Duodenal mucosa (tissue), 2 donors: ENCODE data around the gene AZIN2.
"Not testable (repeated sequence)": the region's sequence is repeated elsewhere in the genome, so short reads cannot be mapped to it uniquely, and the experiment has no call there.

Experiments
- H3K27ac ChIP-seq: one replicate; pipeline ENCODE4 v1.7.0; 2013; ENCODE audit warnings: low read depth, low read length
- H3K27me3 ChIP-seq, 2 donors: one replicate each; pipeline ENCODE4 v1.7.0; 2013; ENCODE audit warnings: low read length in 2 of 2, control low read depth in 1 of 2; ENCODE audit not compliant: insufficient read depth in 2 of 2, control insufficient read depth in 1 of 2
- H3K36me3 ChIP-seq, 2 donors: one replicate each; pipeline ENCODE4 v1.7.0; 2013; ENCODE audit warnings: low read length in 2 of 2, control low read depth in 1 of 2; ENCODE audit not compliant: insufficient read depth in 2 of 2, control insufficient read depth in 1 of 2
- H3K4me1 ChIP-seq, 2 donors: one replicate each; pipeline ENCODE4 v1.7.0; 2013; ENCODE audit warnings: low read length in 2 of 2, control low read depth in 1 of 2; ENCODE audit not compliant: insufficient read depth in 2 of 2, control insufficient read depth in 1 of 2
- H3K4me3 ChIP-seq, 2 donors: one replicate each; pipeline ENCODE4 v1.7.0; 2013; ENCODE audit warnings: low read length in 2 of 2, low read depth in 1 of 2
- H3K9ac ChIP-seq, 2 donors: one replicate each; pipeline ENCODE4 v1.7.0; 2013; ENCODE audit warnings: low read length in 2 of 2, low read depth in 1 of 2
- H3K9me3 ChIP-seq, 2 donors: one replicate each; pipeline ENCODE4 v1.7.0; 2013; ENCODE audit warnings: low read length in 2 of 2, control low read depth in 1 of 2; ENCODE audit not compliant: control insufficient read depth in 1 of 2

AZIN2 gene

DNA sequence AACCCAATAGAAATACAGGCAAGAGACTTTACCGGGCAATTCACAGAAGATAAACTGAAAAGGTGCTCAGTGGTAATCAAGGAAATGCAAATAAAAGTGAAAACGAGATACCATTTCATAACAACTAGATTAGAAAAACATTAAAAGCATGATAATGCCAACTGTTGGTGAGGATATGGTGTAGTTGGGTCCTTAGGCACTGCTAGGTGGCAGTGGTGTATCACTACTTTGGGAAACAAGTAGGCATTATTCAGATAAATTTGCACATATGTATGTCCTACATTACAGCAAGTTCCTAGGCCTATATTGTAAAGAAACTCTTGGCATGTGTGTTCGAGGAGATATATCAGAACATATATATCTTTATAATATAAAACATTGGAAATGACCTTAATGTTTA, 31.0 kb downstream of the AZIN2 start:
- Histone ChIP-seq H3K36me3 (no peaks in the 10 kb centered on the region), H3K4me1 (no peaks in the 10 kb centered on the region), H3K27me3 (no peaks in the 10 kb centered on the region), H3K9me3 (no peaks in the 10 kb centered on the region), H3K27ac (no peak overlapping the region), H3K9ac (no peak overlapping the region), H3K4me3 (no peak overlapping the region)

DNA sequence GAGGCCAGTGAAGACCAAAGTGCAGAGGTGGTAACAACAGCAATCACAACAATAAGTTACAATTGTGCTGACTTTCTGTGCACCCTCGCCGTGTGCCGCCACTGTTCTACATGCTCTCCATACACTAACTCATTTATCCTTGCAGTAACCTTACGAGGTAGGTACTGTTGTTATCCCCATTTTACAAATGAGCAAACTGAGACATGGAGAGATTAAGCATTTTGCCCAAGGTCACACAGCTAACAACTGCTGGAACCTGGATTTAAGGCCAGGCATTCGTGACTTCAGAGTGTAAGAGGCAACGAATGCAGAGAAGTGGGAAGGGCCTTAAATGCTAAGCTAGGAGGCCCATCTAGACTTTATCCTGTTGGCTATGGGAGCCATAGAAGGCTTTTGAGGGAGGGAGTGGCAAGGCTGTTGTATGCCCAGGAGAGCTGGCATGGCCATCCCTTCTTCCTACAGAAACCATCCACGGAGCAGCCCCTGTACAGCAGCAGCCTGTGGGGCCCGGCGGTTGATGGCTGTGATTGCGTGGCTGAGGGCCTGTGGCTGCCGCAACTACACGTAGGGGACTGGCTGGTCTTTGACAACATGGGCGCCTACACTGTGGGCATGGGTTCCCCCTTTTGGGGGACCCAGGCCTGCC, 36.6 kb downstream of the AZIN2 start:
- Histone ChIP-seq H3K27ac (no peak overlapping the region), H3K36me3 (no peaks in the 10 kb centered on the region), H3K4me3 (no peak overlapping the region), H3K4me1 (no peaks in the 10 kb centered on the region), H3K27me3 (no peaks in the 10 kb centered on the region), H3K9me3 (no peaks in the 10 kb centered on the region), H3K9ac (no peak overlapping the region)

DNA sequence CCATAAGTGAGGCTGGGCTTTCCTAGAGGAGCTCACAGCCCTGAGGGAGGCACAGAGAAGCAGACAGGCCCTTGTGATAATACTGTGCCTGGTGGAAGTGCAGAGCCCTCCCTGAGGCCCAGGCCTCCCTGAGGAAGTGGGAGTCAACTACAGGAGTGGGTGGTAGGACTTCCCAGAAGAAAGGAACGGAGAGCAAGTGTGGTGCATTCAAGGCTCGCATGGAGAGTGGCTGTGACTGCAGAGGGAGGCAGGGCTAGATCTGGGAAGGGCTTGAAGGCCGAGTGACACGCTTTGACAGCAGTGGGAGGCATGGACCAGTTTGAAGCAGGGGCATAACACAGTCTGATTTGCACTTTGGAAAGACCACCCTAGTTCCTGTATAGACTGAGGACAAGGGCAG, 37.3 kb downstream of the AZIN2 start:
- H3K4me3 ChIP-seq, result no peak overlapping the region
- no peaks in the 10 kb centered on the region for H3K9me3 ChIP-seq
- H3K4me1 ChIP-seq, result no peaks in the 10 kb centered on the region
- no peaks in the 10 kb centered on the region for H3K36me3 ChIP-seq
- no peaks in the 10 kb centered on the region for H3K27me3 ChIP-seq
- no peak overlapping the region for H3K27ac ChIP-seq
- H3K9ac ChIP-seq, result no peak overlapping the region

DNA sequence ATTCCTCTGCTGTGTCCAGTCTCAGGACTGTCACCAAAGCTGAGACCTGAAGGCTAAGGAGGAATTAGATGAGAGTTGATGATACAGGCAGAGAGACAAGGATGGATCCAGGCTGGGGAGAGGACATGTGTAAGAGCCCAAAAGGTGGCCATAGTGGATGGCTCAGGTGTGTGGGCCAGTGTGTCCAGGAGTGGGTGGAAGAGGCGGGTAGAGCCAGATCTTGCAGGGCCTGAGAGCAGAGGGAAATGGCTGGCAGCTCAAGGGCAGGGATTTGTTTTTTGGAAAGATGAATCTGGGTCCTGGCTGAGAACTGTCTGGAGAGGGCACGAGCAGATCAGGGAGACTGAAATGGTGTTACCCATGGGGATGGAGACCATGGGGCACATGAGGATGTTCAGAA, 38.1 kb downstream of the AZIN2 start:
- Histone ChIP-seq H3K36me3 (no peaks in the 10 kb centered on the region), H3K9me3 (no peaks in the 10 kb centered on the region), H3K4me1 (no peaks in the 10 kb centered on the region), H3K27ac (no peak overlapping the region), H3K4me3 (no peak overlapping the region), H3K27me3 (no peaks in the 10 kb centered on the region), H3K9ac (no peak overlapping the region)

DNA sequence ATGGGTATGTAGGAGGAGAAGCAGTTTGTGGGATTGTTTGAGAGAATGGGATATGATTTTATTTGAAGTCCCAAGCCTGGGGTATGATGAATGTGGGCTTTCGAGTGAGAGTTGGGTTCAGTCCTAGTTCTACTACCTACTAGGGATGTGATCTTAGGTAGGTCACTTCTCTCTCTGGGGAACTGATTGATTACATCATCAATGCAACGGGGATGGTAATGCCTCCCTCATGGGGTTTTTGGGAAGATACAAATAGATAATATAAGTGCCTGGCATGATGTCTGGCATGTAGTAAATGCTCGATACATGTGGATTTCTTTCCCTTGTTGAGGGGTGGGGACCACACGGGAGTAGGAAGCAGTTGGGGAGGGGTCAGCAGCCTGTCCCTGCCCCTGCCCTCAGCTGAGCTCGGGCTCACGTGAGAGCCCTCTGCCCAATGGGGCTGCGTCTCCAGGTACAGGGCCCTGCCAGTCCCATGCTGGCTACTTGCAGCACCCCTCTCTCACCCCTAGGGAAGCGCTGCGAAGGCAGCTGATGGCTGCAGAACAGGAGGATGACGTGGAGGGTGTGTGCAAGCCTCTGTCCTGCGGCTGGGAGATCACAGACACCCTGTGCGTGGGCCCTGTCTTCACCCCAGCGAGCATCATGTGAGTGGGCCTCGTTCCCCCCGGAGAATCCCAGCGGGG, 38.7 kb downstream of the AZIN2 start:
- Histone ChIP-seq H3K36me3 (no peaks in the 10 kb centered on the region), H3K27ac (no peak overlapping the region), H3K9me3 (no peaks in the 10 kb centered on the region), H3K27me3 (no peaks in the 10 kb centered on the region), H3K9ac (no peak overlapping the region), H3K4me1 (no peaks in the 10 kb centered on the region), H3K4me3 (no peak overlapping the region)

DNA sequence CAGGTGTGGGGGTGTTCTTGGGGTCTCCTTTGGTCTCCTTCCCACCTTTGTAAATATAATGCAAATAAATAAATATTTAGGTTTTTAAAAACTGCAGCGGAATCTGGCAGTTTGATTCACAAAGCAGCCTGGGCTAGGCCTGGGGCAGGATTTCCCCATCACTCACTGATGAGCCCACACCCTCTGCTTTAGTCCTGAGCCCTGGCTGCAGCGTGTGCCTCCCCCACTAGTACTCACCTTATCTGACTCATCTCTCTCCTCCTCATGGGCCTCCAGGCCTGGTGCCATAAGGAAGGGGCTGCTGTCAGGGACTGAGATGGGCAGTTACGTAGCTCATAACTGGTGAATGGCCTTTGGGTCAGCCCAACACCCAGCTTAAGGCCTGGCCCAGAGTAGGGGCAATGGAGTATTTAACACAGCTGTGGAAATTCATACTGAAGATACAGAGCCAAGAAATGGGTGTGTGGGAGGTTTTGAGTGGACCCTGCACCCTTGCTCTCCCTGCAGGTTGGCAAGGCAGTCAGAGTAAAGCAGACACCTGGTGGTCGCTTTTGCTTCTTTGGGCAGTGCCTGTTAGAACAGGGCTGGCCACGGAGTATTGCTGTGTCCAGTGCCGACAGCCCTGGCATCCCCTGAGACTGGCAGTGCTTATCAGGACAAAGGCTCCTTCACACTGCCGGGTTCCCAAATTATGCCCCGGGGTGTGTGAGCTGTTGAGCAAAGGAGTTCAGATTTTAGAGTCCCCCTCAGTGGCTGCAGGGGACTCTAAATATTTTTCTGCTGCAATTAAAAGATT, 39.7 kb downstream of the AZIN2 start:
- no peak overlapping the region for H3K27ac ChIP-seq
- H3K9me3 ChIP-seq, result no peaks in the 10 kb centered on the region
- H3K36me3 ChIP-seq, result no peaks in the 10 kb centered on the region
- no peaks in the 10 kb centered on the region for H3K4me1 ChIP-seq
- no peak overlapping the region for H3K9ac ChIP-seq
- no peaks in the 10 kb centered on the region for H3K27me3 ChIP-seq
- no peak overlapping the region for H3K4me3 ChIP-seq

DNA sequence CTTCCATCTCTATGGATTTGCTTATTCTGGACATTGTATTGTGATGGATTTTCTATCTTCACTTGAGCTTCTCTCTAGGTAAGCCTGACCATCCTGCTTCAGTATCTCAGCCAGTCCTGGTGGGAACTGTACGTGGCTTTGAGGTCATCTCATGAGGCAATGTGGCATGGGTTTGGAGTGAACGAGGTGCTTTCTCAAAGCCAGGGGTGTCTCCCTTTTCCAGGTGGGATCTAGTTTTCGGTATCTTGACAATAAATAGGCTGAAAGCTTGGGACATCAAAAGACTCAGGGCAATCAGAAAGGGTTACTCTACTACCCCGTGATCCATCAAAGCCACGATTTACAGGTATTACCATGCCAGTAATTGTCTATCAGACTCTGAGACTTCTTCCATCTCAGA, 40.8 kb downstream of the AZIN2 start:
- H3K4me1 ChIP-seq, result peaks cover 7 to 11% of the 10 kb centered on the region in 2 donors
- no peaks in the 10 kb centered on the region for H3K9me3 ChIP-seq
- H3K36me3 ChIP-seq, result no peaks in the 10 kb centered on the region
- no peak overlapping the region for H3K27ac ChIP-seq
- H3K4me3 ChIP-seq, result no peak overlapping the region
- no peaks in the 10 kb centered on the region for H3K27me3 ChIP-seq
- no peak overlapping the region for H3K9ac ChIP-seq

DNA sequence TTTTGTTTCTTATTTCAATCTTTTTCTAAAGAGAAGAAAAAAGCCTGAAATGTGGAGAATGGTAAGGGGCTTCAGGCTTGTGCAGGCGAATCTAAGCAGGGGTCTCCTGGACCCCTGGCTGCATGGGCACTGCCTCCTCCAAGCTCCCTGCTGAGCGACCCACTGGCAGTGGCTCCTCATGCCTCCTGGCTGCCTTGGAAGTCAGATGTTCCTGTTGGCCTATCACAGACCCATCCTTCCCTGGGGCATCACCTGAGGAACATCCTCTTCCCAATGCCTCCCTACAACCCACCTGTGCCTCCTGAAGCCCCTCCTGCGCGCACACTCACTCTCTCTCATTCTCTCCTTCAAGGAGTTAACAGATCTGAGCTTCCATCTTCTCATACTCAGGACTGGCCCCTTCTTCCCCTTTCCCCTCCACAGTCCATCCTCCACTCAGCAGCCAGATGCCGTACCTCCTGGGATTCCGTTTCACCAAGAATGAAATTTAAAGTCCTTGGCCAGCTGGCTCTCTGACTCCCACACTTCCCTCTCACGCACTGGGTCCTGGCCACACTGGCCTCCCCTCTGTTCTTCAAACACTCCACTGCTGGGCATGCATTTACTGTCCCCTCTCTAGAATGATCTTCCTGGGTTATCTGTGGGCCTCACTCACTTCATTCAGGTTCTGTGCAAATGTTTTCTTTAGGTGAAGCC, 41.7 kb downstream of the AZIN2 start:
- Histone ChIP-seq H3K4me3 (no peak overlapping the region), H3K9me3 (no peaks in the 10 kb centered on the region), H3K4me1 (peaks cover 7 to 15% of the 10 kb centered on the region in 2 donors), H3K36me3 (no peaks in the 10 kb centered on the region), H3K9ac (no peak overlapping the region), H3K27me3 (no peaks in the 10 kb centered on the region), H3K27ac (no peak overlapping the region)

DNA sequence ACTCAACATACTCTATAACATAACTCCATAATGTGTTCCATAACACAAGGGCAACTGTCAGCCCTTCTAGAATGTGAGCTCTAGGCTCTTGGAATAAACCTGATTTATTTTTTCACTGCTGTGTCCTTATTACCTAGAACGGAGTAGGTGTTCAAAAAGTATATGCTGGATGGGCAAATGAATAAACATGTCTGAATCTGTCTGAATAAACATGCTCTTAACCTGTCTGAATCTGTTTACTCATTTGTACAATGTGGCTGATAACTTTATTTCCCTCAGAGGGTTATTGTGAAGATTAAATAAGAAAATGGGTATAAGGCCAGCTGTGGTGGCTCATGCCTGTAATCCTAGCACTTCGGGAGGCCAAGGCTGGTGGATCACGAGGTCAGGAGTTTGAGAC, 42.3 kb downstream of the AZIN2 start:
- Histone ChIP-seq H3K9ac (no peak overlapping the region), H3K4me1 (peaks cover 7 to 21% of the 10 kb centered on the region in 2 donors), H3K27me3 (no peaks in the 10 kb centered on the region), H3K27ac (no peak overlapping the region), H3K4me3 (no peak overlapping the region), H3K9me3 (no peaks in the 10 kb centered on the region), H3K36me3 (no peaks in the 10 kb centered on the region)

DNA sequence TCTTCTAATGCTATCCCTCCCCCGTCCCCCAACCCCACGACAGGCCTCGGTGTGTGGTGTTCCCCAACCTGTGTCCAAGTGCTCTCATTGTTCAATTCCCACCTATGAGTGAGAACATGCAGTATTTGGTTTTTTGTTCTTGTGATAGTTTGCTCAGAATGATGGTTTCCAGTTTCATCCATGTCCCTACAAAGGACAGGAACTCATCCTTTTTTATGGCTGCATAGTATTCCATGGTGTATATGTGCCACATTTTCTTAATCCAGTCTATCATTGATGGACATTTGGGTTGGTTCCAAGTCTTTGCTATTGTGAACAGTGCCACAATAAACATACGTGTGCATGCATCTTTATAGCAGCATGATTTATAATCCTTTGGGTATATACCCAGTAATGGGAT, 43.7 kb downstream of the AZIN2 start:
- not testable (repeated sequence) for H3K9me3 ChIP-seq, H3K9ac ChIP-seq, H3K36me3 ChIP-seq, H3K27me3 ChIP-seq, H3K27ac ChIP-seq, H3K4me3 ChIP-seq
- peaks cover 7 to 28% of the 10 kb centered on the region in 2 donors for H3K4me1 ChIP-seq
